ENCODE results near the gene RFFL. TPM values are rescaled to one million over a fixed set of nuclear protein-coding genes. Genes with fewer than 3 reads are reported as not detected.

The RFFL gene
- total and polyA plus RNA-seq, 9 of the 15 experiments (the other 6 are each of a cell fraction or from before 2014, with no cell fraction given): 3.4 to 18.1 (median 12.8) TPM

DNA sequence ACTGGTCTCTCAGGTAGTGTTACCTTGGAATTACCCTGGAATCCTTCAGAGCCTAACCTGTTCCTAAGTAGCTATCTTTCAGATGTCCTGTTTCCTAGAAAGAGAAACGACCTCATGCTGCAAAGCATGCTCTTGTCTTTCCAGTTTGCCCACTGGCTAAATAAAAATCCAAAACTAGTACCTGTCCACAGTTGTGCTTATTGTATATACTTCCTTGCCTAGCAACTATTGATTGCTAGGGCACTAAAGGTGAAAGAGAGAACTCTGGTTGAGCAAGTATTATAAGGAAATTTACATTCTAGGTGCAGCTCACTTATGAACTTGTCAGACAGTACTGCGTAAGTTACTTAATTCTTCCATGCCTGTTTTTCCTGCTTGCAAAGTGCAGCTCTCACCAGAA lies 44.7 kb downstream of the RFFL start:
- Histone ChIP-seq H4K20me1 (replicated peaks; ENCODE audit: control insufficient read depth, insufficient read depth, low read length) (no peaks in the 10 kb centered on the region), H3K4me1 (replicated peaks in 1 of 2; ENCODE audit: control insufficient read depth in 2 of 2, insufficient read depth in 2 of 2, low read length in 2 of 2) (no peaks in the 10 kb centered on the region), H3K36me3 (ENCODE audit: control insufficient read depth, insufficient read depth, low read length) (peaks cover 27% of the 10 kb centered on the region; the same call in 2 of the 3 replicates), H2AFZ (ENCODE audit: low read depth, low read length) (no peak overlapping the region), H3K79me2 (ENCODE audit: control insufficient read depth, insufficient read depth, low read length) (no peaks in the 10 kb centered on the region), H3K27ac (ENCODE audit: extremely low read depth, low read depth, low read length) (no peak overlapping the region), H3K9ac (ENCODE audit: insufficient read depth in 1 of 2, low read depth in 2 of 2, low read length in 2 of 2) (no peak overlapping the region), H3K9me1 (ENCODE audit: control insufficient read depth, insufficient read depth, low read length) (no peaks in the 10 kb centered on the region), H3K4me2 (ENCODE audit: insufficient read depth, low read length) (no peak overlapping the region), H3K4me3 (no peak overlapping the region), H3K27me3 (ENCODE audit: control insufficient read depth in 2 of 2, insufficient read depth in 2 of 2, low read length in 2 of 2) (no peaks in the 10 kb centered on the region), H3K9me3 (replicated peaks; ENCODE audit: control insufficient read depth, insufficient read depth, low read depth, low read length) (no peaks in the 10 kb centered on the region)
- no TSS peak for BruUV-seq (replicated peaks)
- POLR2A ChIA-PET: interaction anchor here (0.5 to 1.3 kb wide), 6 partner anchors 12 to 422 kb away, joined by 3 read pairs; no protein-coding TSS in a partner anchor
- WGBS (ENCODE audit: insufficient coverage, low coverage, missing lambda C conversion rate): 49% methylated on average over 2 of the region's 2 CpGs
- DNase-seq (ENCODE audit: extremely low read depth in 1 of 4, low spot score in 3 of 4) (no peak), ATAC-seq (no peak), FAIRE-seq (no peak)
- CTCF ChIA-PET (ENCODE audit: low intra/inter-chr PET ratio): no interaction called here
- intact Hi-C loops (cut with micrococcal nuclease): no loop called here
- in situ Hi-C loops (cut with MboI): no loop called here
- TF ChIP-seq MAFG (tag; conservative IDR thresholded peaks at IDR 0.05) (no peak), RBM17 (IDR thresholded peaks at IDR 0.05; ENCODE audit: borderline replicate concordance, low read depth, low read length) (no peak), SIX5 (IDR thresholded peaks at IDR 0.05; ENCODE audit: borderline replicate concordance in 1 of 2, insufficient read depth in 1 of 2, low read depth in 1 of 2, low read length in 2 of 2) (no peak), ZNF347 (CRISPR knock-in tag; IDR thresholded peaks at IDR 0.05; ENCODE audit: low read depth) (no peak), ZKSCAN3 (CRISPR knock-in tag; IDR thresholded peaks at IDR 0.05) (no peak), U2AF2 (optimal IDR thresholded peaks at IDR 0.05; ENCODE audit: low read depth, low read length) (no peak), SOX6 (IDR thresholded peaks at IDR 0.05) (no peak), FOXA1 (IDR thresholded peaks at IDR 0.05; ENCODE audit: borderline replicate concordance) (no peak), TFAM (CRISPR knock-in tag; conservative IDR thresholded peaks at IDR 0.05) (no peak), ZNF239 (CRISPR knock-in tag; IDR thresholded peaks at IDR 0.05) (no peak), HMG20B (CRISPR knock-in tag; IDR thresholded peaks at IDR 0.05) (no peak)
- TF ChIP-seq, protein P1, sequence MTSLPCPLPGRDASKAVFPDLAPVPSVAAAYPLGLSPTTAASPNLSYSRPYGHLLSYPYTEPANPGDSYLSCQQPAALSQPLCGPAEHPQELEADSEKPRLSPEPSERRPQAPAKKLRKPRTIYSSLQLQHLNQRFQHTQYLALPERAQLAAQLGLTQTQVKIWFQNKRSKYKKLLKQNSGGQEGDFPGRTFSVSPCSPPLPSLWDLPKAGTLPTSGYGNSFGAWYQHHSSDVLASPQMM (CRISPR knock-in tag; IDR thresholded peaks at IDR 0.05): no peak
- TF ChIP-seq, protein P2, sequence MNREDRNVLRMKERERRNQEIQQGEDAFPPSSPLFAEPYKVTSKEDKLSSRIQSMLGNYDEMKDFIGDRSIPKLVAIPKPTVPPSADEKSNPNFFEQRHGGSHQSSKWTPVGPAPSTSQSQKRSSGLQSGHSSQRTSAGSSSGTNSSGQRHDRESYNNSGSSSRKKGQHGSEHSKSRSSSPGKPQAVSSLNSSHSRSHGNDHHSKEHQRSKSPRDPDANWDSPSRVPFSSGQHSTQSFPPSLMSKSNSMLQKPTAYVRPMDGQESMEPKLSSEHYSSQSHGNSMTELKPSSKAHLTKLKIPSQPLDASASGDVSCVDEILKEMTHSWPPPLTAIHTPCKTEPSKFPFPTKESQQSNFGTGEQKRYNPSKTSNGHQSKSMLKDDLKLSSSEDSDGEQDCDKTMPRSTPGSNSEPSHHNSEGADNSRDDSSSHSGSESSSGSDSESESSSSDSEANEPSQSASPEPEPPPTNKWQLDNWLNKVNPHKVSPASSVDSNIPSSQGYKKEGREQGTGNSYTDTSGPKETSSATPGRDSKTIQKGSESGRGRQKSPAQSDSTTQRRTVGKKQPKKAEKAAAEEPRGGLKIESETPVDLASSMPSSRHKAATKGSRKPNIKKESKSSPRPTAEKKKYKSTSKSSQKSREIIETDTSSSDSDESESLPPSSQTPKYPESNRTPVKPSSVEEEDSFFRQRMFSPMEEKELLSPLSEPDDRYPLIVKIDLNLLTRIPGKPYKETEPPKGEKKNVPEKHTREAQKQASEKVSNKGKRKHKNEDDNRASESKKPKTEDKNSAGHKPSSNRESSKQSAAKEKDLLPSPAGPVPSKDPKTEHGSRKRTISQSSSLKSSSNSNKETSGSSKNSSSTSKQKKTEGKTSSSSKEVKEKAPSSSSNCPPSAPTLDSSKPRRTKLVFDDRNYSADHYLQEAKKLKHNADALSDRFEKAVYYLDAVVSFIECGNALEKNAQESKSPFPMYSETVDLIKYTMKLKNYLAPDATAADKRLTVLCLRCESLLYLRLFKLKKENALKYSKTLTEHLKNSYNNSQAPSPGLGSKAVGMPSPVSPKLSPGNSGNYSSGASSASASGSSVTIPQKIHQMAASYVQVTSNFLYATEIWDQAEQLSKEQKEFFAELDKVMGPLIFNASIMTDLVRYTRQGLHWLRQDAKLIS (CRISPR knock-in tag; IDR thresholded peaks at IDR 0.05): no peak

All from K562 (cell line).